Stimulated activated CD4-positive, alpha-beta T cell treated with anti-CD3 and anti-CD28 coated beads, Interleukin-12 subunit alpha, Interleukin-12 subunit beta, amount 100 ng/mL, for 48 hours (primary cell): ENCODE data around the gene THSD7B.
"Not testable (repeated sequence)": the region's sequence is repeated elsewhere in the genome, so short reads cannot be mapped to it uniquely, and the experiment has no call there.

ENCODE experiments used
- DNase-seq, 3 donors: peaks; one replicate each; pipeline ENCODE4 v3.0.0-alpha.2; 2020; ENCODE audit warnings: low read depth in 2 of 3, low spot score in 1 of 3

The THSD7B gene

DNA sequence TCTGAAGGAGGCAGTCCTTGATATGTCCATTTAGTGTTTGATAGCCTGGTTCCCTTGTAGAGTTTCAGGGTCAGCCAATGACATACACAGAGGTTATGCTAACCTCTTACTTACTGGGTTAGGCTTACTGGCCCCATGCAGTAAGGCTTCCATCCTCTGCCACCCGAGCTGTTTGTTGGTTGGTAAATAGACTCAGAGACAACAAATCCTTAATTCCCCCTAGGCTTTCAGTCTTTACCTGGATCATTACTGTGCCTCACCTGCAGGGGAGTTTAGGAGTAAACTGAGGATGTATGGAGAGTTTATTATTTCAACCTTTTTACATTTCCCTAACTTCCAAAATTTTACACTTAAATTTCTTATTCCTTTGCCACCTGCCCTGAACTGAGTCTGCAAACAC lies 746.2 kb downstream of the THSD7B start:
- DNase-seq = no peak

DNA sequence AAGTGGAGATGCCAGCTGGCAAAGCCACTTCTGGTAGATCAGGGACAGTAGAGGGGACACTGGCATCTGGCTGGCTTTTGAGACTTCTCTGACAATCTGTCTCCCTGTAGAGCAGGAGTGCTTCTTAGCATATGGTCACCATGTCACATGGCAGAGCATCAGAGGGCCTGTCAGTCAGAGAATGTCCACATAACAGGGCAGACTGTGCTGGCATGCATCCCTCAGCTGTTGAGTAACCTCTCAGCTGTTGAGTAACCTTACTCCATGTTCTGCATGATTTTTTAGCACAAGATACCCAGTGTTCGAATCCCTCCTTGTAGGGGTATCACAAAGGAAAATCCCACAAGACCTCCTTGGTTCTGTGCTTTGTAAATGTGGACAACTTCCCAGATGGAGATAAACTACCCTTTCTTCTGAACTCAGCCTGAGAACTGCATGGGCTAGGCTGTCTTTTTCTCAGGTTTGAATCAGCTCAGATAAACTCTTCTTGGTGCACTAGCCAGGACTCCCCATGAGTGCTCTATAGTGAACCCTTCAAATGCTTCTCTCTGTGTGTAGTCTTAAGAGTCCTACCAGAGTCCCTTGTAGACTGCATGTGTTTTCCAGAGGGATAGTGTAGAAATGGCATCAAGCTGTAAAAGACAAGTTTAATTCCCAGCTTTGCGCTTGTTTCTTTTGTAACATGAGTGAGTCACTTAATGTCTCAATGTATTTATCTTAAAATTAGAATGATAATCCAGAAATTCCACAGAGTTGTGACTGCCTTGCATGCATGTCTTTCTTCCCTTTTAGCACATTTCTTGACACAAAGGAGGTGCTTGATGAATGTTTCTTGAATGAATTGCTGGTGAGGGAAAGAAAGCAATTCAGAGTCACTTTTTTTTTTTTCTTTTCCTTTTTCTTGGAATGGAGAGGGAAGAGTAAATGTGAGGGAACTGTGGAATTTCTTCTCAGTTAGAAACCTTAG lies 756.6 kb downstream of the THSD7B start:
- DNase-seq = no peak

DNA sequence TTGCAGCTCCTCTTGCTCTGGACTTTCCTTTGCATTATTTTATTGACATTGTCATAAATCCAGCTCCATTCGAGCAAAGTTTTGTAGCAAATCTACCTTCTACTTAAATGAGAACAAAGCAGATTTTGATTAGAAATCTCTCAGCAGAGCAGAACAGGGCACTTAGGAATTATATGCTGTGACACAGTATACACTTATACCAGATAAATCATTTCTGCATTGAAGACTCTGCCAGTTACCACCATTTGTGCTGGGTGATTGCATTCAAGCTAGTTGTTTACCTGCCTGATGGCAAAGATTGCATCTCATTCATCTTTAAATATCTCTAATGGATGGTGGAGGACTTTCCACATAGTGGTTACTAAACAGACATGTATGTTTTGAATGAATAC lies 757.3 kb downstream of the THSD7B start:
- DNase-seq = no peak

DNA sequence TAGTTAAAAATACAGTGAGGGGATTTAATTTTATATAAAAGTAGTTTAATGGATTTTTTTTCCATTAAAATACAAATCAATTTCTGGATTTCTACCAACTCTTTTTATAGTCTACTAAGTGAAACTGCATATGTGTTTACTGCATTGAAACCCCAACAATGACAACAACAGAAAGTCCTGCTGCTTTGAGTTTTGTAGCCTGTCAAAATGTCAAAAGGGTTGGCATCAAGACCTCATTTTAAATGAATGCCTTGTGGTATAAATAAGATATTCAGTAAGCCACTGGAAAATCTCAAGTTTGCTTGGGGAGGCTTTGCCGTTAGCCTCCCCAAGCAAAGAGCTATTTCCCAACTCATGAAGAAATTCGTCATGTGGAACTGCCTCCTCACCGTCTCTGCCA lies 758.6 kb downstream of the THSD7B start:
- no peak for DNase-seq

DNA sequence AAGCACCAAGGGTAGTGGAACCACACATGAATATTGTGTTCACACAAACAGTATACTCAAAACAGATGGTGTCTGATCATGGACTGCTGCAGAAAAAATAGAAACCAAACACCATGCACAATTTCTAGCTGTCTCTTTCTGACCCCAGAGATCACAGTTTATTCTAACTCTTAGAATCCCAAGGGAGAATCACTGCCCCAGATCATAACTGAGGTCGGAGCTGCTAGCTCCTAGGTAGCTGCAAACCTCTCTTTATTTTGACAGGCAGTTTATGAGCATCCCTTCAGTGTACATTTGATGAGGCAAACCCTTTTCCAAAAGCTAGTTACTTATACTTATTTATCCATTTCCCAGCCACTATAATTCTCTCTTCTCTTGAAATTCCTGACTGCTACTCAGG lies 759.8 kb downstream of the THSD7B start:
- no peak for DNase-seq

DNA sequence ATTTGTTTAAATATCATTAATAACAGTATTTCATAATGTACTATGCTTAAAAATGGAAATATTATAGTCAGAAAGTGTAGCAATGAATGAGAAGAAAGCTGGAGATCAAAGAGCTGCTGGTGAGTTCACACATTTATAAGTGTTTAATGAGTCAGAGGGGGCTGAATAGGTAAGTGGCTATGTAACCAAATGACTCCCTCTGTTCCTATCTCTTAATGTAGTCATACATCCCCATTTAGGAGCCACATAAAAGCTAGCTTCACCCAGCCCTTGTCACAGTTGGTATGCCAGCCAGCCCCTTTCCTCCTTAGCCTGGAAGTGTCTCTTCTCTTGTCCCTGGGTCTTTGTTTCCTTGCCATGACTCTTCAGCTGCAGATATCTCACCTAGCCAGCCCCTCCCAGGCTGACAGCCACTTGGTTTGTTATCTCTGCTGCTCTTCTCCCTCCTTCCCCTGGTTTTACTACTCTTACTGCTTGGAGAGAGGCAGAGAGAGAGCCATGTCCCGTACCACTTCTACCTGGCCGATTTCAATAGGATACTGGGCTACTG lies 760.4 kb downstream of the THSD7B start:
- DNase-seq = no peak

DNA sequence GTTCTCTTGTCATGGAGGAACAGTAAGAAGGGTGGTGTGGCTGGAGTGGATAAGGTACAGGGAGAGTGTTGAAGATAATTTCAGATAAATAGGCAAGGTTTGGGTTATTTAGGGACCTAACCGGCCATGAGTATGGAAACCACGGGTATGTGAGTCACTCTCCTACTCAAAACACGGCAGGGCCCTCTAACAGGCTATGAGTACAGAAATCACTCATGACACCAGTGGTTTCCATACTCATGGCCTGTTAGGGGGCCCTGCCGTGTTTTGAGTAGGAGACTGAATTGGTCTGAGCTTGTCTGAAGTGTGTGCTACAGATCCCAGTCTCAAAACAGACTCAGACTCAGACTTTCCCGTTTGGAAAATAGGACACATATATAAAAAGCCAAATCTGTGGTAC lies 770.6 kb downstream of the THSD7B start:
- no peak for DNase-seq

DNA sequence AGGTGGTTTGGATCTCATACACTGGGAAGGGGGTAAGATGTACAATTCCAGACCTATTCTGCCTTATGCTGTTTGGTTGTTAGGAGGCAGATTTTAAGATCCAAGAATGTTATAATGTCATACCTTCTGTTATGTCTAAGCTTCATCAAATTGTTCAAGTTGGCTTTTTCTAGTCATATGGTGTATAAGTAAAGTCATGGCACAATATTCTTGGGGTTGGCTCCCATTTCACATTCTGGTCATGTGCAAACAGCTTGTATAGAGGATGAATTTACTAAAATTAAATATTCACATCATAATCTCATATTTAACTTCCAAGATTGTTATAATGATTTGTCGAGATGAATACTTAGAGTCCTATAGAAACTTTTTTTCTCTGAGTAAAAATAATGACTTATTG lies 774.0 kb downstream of the THSD7B start:
- DNase-seq = no peak

DNA sequence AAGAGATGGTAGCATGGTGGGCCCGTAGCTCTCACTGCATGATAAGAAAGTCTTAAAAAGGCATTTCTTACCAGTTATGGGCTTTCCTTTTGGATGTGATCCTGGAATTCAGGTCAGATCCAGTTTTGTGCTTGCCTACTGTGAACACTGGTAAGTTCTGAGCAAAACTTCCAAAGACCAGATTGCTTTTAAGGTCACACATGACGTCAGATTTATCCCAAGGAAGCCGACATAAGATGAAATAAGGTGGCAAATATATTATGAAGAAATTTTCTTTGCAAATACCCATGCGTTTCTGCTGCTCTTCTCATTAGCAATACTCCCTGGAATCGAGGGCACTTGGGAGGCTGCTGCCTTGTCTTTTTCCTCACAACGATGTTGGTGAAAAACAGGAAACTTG lies 782.5 kb downstream of the THSD7B start:
- DNase-seq = no peak

DNA sequence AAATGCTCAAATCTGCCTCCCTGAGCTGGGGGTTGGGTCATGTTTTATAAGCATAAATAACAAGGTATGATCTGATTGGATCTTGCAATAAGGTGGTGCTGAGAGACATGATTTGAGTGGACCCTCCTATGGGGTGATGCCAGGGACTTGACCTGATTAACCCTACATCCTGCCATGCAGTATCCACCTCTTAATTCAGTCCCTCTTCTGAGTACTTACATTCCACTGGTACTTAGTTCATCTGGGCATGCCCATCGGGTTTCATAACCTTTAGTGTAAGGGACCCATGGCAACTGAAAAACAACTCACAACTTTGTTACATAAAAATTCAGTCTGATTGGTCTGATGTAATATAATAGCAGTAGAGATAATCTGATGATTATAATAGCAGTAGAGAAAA lies 801.0 kb downstream of the THSD7B start:
- DNase-seq = no peak

DNA sequence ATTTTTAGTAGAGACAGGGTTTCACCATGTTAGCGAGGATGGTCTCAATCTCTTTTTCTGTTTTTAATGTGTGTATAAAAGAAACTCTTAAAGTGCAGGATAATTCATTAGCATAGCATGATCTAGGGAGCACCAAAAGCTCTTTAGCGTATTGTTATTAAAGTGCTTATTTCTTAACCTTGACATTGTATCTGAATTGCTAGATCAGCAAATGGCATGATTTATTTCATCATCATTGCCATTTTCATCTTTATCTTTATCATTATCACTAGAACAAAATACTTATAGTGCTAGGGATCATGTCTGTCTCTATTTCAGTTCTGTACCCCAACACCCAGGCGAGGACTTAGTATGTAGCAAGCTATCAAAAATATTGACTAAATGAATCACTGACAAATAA lies 805.1 kb downstream of the THSD7B start:
- no peak for DNase-seq

DNA sequence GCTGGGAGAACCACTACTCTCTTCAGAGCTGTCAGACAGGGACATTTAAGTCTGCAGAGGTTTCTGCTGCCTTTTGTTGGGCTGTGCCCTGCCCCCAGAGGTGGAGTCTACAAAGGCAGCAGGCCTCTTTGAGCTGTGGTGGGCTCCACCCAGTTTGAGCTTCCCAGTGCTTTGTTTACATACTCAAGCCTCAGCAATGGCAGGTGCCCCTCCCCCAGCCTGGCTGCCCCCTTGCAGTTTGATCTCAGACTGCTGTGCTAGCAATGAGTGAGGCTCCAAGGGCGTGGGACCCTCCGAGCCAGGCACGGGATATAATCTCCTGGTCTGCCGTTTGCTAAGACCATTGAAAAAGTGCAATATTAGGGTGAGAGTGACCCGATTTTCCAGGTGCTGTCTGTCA lies 822.5 kb downstream of the THSD7B start:
- not testable (repeated sequence) for DNase-seq

DNA sequence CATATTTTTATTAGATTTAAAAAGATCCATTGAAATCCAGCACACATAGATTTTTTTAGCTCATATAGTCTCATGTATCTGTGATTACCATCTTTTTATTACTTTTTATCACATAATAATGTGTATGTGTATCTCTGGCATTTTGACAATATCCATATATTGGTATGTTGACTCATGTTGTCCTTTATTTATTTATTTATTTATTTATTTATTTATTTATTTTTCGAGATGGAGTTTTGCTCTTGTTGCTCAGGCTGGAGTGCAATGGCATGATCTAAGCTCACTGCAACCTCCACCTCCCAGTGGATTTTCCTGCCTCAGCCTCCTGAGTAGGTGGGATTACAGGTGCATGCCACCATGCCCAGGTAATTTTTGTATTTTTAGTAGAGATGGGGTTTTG lies 823.2 kb downstream of the THSD7B start:
- not testable (repeated sequence) for DNase-seq

DNA sequence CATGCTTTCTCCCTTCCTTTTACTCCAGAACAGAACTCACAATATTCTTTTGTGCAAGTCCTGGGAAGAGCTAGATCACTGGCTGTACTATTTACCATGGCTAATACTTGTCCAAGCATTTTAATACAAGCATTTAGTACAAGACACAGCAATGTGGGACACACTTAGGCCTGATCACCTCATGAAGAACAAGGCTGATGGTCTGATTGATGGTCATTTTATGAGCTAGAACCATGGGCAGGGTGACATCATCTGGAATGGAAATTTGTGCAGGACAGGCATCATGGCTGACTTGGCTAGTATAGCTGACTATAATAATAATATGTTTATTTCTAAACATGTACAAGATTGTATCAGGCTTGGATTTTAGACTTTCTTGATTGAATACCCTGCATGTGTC lies 824.8 kb downstream of the THSD7B start:
- DNase-seq = no peak

DNA sequence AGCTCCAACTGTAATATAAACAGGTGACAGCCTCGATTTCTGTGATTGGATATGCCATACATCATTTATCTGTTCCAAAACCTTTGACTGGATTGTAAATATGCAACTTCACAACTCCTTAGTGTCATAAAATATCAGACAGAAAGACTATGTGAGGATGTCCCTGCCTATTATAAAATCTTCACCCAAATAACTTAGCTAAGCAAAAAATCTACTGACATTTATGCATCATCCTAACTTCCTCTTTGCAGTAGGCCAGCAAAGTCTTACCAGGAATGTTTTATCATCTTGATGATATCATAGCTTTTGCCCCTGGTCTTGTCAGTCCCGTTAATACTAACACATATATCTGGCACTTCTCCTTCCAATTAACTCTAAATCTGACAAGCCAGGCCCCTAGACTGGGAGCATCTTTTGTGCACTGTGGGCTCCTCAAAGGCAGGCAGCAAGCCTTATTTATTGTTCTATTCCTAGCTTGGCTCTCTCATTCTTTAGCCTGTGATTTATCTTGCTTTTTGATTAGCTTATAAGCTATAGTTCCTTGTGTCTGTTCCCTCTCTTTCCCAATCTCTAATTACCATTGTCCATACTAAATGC lies 842.5 kb downstream of the THSD7B start:
- DNase-seq = no peak

DNA sequence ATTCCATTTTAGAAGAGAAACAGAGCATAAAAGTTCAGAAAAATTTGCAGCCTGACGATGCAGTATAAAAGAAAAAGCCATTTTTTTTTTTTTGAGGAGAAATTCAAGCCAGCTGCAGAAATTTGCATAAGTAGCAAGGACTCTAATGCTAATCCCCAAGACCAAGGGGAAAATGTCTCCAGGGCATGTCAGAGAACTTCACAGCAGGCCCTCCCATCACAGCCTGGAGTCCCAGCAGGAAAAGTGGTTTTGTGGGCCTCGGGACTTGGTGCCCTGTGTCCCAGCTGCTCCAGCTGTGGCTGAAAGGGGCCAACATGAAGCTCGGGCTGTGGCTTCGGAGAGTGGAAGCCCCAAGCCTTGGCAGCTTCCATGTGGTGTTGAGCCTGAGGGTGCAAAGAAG lies 873.6 kb downstream of the THSD7B start:
- no peak for DNase-seq

DNA sequence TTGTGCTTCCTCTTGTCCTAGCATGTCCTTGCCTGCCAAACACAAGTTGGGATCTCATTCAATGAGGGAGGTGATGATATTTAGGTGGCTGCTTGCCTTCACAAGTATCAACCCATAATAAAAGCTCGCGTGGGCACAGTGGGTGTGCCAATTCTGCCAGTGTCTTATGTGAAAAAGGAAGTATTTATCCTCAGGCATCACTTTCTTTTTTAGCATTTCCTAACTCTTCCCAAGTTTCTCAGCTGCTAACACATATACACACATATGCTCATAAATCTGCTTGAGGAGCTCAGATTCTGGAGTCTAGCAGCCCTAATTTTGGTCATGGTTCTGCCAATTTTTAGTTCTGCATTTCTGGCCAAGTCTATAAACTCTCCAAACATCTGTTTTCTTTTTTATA lies 879.4 kb downstream of the THSD7B start:
- no peak for DNase-seq

DNA sequence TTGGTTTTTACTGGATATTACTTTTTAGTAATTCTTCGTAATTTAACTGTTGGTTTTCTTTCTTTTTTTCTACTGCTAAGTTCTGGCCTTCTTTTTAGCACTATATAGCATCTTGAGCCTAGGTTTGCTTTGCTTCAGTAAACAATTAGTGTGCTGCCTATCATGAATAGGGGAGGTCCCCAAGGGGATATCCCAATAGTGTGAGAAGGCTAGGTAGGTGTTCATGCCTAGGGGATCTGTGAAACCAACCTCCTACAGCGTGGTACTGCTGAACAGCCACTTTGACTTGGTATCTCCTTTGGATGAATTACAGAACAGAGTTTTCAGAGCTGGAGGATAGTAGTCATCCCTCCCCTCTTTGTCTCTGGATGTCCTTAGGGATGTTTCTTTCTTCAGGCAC lies 888.7 kb downstream of the THSD7B start:
- DNase-seq = no peak

DNA sequence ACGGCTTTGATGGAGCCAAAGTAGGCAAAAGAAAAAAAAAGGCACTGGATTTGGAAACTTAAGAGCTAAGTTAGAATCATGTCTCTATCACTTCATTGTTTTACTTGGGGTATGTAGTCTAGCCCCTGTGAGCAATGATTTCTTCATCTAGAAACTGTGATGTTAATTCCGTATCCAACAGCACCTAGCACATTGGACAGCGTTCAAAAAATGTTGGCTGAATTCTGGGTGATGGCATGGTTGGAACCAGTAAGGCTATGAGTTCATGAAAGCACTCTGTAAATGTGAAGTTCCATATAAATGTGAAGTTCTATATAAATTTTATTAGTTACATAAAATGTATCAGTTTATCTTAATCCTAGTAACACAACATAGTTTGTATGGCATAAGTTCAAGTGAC lies 890.5 kb downstream of the THSD7B start:
- DNase-seq = no peak

DNA sequence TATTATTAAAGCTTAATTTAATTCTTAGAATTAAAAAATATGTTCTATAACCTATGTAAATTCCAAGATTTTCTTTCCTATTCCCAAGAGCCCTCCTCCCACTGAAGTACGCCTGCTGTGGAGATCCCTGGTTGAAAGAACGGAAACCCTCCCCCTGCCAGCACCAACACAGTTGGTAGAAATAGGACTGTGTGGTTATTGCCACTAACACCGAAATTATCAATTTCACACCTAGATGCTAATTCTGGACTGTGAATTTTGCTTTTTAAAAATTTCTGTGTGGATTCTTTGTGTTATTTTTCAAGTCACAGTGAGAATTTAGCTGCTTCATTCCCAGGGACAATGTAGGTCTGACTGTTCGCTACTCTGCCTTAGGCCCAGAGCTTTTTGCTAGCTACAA lies 893.1 kb downstream of the THSD7B start:
- DNase-seq = no peak

DNA sequence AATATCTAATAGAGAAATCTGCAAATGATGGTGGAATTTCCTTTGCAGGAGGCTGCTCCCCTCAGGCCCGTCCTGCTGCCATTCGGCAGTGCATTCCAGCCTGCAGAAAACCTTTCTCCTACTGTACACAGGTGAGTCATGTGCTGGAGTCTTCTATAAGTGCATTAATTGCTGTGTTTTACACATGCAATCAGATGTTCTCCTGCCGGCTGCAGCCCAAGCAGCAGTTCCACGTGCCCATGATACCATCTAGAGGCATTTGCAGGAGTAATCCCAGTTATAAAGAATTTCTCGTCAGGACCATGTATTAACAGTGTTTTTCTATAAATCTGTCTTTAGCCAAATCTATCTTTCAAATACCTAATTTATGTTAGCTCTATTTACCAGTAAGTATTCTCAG lies 894.3 kb downstream of the THSD7B start:
- no peak for DNase-seq

DNA sequence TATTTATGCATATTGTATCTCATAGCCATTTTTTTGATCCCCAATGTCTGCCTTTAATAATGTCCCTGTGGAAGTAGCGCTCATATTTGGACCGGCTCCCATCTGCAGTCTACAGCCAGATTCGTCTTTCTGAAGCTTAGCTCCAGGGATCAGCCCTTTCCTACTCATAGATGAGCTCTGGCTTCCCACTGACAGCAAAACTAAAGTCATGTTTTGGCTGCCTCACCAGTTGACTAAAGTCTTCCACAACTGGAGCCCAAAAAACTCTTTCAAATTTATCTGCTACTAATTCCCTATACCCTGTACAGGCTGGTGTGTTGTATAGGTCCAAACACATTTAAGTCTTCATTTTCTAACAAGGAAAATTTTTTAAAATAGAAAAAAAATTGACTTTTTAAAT lies 904.8 kb downstream of the THSD7B start:
- no peak for DNase-seq
